ENCODE data around the gene MCMBP. TPM values are rescaled to one million over a fixed set of nuclear protein-coding genes. Genes with fewer than 3 reads are reported as not detected.

MCMBP gene
- total RNA-seq, 1 experiment from 2014 or later: 87.1 TPM

- no peak overlapping the region for H2AK5ac ChIP-seq (ENCODE audit: insufficient read length, low read length)
- H4K5ac ChIP-seq (ENCODE audit: insufficient read length, low read depth, low read length): no peak overlapping the region
These were observed 57.0 kb downstream of the MCMBP start for GRCh38 chr10:119815671-119816070.

More at GRCh38 chr10:119815671-119816070, 57.0 kb downstream of the MCMBP start:
- Histone ChIP-seq H2BK120ac (ENCODE audit: low read depth, low read length, poor library complexity, severe bottlenecking) (no peak overlapping the region), H3K4me1 (ENCODE audit: insufficient read depth, low read length) (no peaks in the 10 kb centered on the region), H3K79me2 (ENCODE audit: insufficient read depth, low read length) (peaks cover 9% of the 10 kb centered on the region; the same call in 1 of the 2 replicates), H3K23me2 (ENCODE audit: insufficient read length, low read depth, low read length, poor library complexity, severe bottlenecking) (peaks cover 7% of the 10 kb centered on the region), H4K20me1 (ENCODE audit: control insufficient read depth, insufficient read depth, insufficient read length) (no peaks in the 10 kb centered on the region), H3K9ac (ENCODE audit: extremely low read depth, insufficient read length, low read length) (no peak overlapping the region), H4K8ac (replicated peaks; ENCODE audit: insufficient read length, low read depth, low read length) (no peak overlapping the region), H3K79me1 (ENCODE audit: insufficient read depth, low read depth, low read length, poor library complexity, severe bottlenecking) (no peaks in the 10 kb centered on the region), H3K56ac (ENCODE audit: insufficient read length, low read depth, low read length) (no peak overlapping the region), H3T11ph (ENCODE audit: low read length) (no peak overlapping the region), H3K4me2 (ENCODE audit: insufficient read depth, insufficient read length, low read length) (no peak overlapping the region), H2BK12ac (ENCODE audit: insufficient read length, low read depth, low read length) (no peak overlapping the region), H2AFZ (ENCODE audit: low read length) (no peak overlapping the region), H2BK20ac (ENCODE audit: low read depth, low read length, poor library complexity, severe bottlenecking) (no peak overlapping the region), H4K91ac (ENCODE audit: insufficient read length, low read depth, low read length) (no peak overlapping the region), H3K27me3 (ENCODE audit: insufficient read depth, low read length) (no peaks in the 10 kb centered on the region), H3K9me3 (ENCODE audit: control insufficient read depth, low read depth, low read length) (no peaks in the 10 kb centered on the region), H2BK5ac (ENCODE audit: insufficient read length, low read length) (no peak overlapping the region), H3K14ac (ENCODE audit: insufficient read depth, low read length) (no peak overlapping the region), H3K27ac (ENCODE audit: insufficient read length, low read depth, low read length) (no peak overlapping the region), H3K23ac (ENCODE audit: insufficient read length, low read depth, low read length) (no peak overlapping the region), H2BK15ac (ENCODE audit: low read depth, low read length) (no peak overlapping the region), H3K18ac (ENCODE audit: insufficient read length, low read depth, low read length) (no peak overlapping the region), H3K4ac (ENCODE audit: low read depth, low read length) (no peak overlapping the region)
- peaks cover 16 to 25% of the 10 kb centered on the region in 2 experiments for H3K4me1 Mint-ChIP-seq
- DNase-seq: no peak
- H3K27ac Mint-ChIP-seq: no peak overlapping the region; a peak in 1 of 7 replicates
- WGBS (ENCODE audit: extremely low coverage, insufficient read length, low lambda C conversion rate): no CpG with 5 or more reads among the region's 7 CpGs
- no peak for TF ChIP-seq CTCF (conservative IDR thresholded peaks at IDR 0.05)
- peaks cover 6 to 19% (median 11%) of the 10 kb centered on the region in 3 experiments for H3K36me3 Mint-ChIP-seq (ENCODE audit: insufficient read depth in 1 of 3, low read depth in 3 of 3)
- no peaks in the 10 kb centered on the region; a peak in 1 of 5 replicates for H3K9me3 Mint-ChIP-seq
- H3K4me3 Mint-ChIP-seq: no peak overlapping the region
- H3K27me3 Mint-ChIP-seq (ENCODE audit: low read depth): no peaks in the 10 kb centered on the region
